ENCODE results near the gene UBXN11.

GRCh38 chr1:26307363-26307781, 936 bp upstream of the UBXN11 start:
- TF ChIP-seq CTCF (IDR thresholded peaks at IDR 0.05) = no peak
- TF ChIP-seq POLR2A (IDR thresholded peaks at IDR 0.05) = no peak
